Stomach (tissue), 9 donors: ENCODE results near the gene EPHA6. TPM values are rescaled to one million over a fixed set of nuclear protein-coding genes. Genes with fewer than 3 reads are reported as not detected.

Source experiments
- DNase-seq, 2 donors: peaks; one replicate each; pipeline versions ENCODE4 v3.0.0 to v3.0.0-alpha.2; 2013 to 2019
- H3K27ac ChIP-seq, 5 donors: fragments of 200-600 bp in 4 of 5; sonication (generic) in 4 of 5; one replicate each; pipeline ENCODE4 v1.5.1; 2013 to 2019; ENCODE audit warnings: mild to moderate bottlenecking in 1 of 5, moderate library complexity in 1 of 5
- H3K27me3 ChIP-seq, 3 donors: fragments of 200-600 bp; sonication (generic); one replicate each; pipeline ENCODE4 v1.5.1; 2017 to 2019; ENCODE audit warnings: mixed run types in 1 of 3
- H3K36me3 ChIP-seq, 4 donors: fragments of 200-600 bp; sonication (generic); 1 replicate in 3 of 4; 2 replicates in 1 of 4; pipeline ENCODE4 v1.5.1; 2016 to 2019
- H3K4me1 ChIP-seq, 4 donors: fragments of 200-600 bp; sonication (generic); one replicate each; pipeline ENCODE4 v1.5.1; 2016 to 2019
- H3K4me3 ChIP-seq, 4 donors: fragments of 200-600 bp; sonication (generic) in 3 of 4; one replicate each; pipeline ENCODE4 v1.5.1; 2016 to 2019; ENCODE audit warnings: mild to moderate bottlenecking in 1 of 4
- H3K9me3 ChIP-seq, 4 donors: fragments of 200-600 bp; sonication (generic); one replicate each; pipeline ENCODE4 v1.5.1; 2016 to 2019
- EP300 ChIP-seq: sonication (generic); formaldehyde crosslinking; IDR thresholded peaks from one replicate; pipeline ENCODE4 v1.6.1; 2017; ENCODE audit warnings: antibody characterized with exemption
- POLR2A ChIP-seq, 4 donors: fragments of 450-650 bp; IDR thresholded peaks; one replicate each; pipeline ENCODE4 v1.6.1; 2016; ENCODE audit warnings: antibody characterized with exemption in 4 of 4, control low read depth in 2 of 4, mild to moderate bottlenecking in 1 of 4, moderate library complexity in 1 of 4
- POLR2AphosphoS5 ChIP-seq, 3 donors: sonication (generic); formaldehyde crosslinking; IDR thresholded peaks; one replicate each; pipeline ENCODE4 v1.6.1; 2016; ENCODE audit warnings: antibody characterized with exemption in 3 of 3
- WGBS, 5 donors: extraction: QIAGEN DNeasy Blood & Tissue Kit in 3 of 5; methylation state at CpG; one replicate each; pipeline versions ENCODE4 v1.1.5 to v1.1.7; 2013 to 2018; 5-methylcytosine and 5-hydroxymethylcytosine counted together
- intact Hi-C: fragments of 100-400 bp; cut with DNase I; formaldehyde crosslinking; loops from one replicate; pipeline ENCODE4 v1.15.1; 2023; ENCODE audit warnings: low total_unique reads
- polyA plus RNA-seq, 3 donors: library from polyadenylated mRNA; stranded (reverse); fragments of 200-250 nt; gene quantifications; one replicate each; pipeline ENCODE4 v1.2.3, GENCODE V29; 2013
- total RNA-seq, 5 donors: library from RNA; depleted of rRNA; stranded (reverse); fragments of >200 nt; gene quantifications; one replicate each; pipeline versions ENCODE4 v1.1.0 to v1.2.3, GENCODE V29; 2014 to 2016
- TF ChIP-seq, protein P1 (sequence below), 7 experiments: fragments of 450-650 bp in 4 of 7; fragments of 200-600 bp in 3 of 7; sonication (generic) in 3 of 7; IDR thresholded peaks; one replicate each; pipeline ENCODE4 v1.5.1; 2016 to 2019; ENCODE audit warnings: antibody characterized with exemption in 7 of 7, control low read depth in 2 of 7, mild to moderate bottlenecking in 1 of 7
- donor health status: healthy with polysubstance abuse.
- donor health status: Bipolar disorder and iron deficiency.
- donor health status: healthy.

The EPHA6 gene
- total and polyA plus RNA-seq, 8 donors, result 0.18 to 179 (median 14.7) TPM; not detected in 4

DNA sequence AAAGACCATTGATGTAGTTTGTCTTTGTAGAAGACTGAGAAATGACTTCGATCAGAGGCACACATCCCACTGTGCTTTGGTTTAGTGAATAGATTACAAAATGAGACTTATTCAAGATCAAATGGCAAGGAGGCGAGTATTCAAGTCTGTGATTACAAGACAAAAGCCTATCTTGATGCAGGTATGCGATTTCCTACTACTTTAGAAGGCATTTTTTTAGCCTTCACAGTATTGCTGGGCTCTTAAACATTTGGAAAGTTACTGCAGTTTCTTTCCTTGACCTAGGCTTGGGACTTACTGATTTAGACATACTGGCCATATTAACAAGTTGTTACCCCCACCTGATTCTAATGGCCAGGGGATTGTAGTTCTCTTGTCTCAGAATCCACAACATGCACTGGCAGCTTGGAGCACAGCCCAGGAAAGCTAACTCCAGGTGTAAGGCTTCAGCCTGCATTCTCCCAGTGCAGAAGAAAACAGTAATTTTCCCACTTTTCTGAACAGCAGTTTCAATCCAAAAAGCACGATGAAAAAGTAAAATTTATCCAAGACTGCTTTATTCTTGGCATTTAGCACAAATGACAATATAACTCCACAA lies 311.6 kb downstream of the EPHA6 start:
- H3K9me3 ChIP-seq, result no peaks in the 10 kb centered on the region
- H3K36me3 ChIP-seq, result no peaks in the 10 kb centered on the region
- H3K27ac ChIP-seq, result no peak overlapping the region
- H3K4me3 ChIP-seq, result no peak overlapping the region
- no peaks in the 10 kb centered on the region for H3K27me3 ChIP-seq
- TF ChIP-seq POLR2A (IDR thresholded peaks at IDR 0.05) (no peak), EP300 (no peak), POLR2AphosphoS5 (IDR thresholded peaks at IDR 0.05) (no peak)
- TF ChIP-seq, protein P1, sequence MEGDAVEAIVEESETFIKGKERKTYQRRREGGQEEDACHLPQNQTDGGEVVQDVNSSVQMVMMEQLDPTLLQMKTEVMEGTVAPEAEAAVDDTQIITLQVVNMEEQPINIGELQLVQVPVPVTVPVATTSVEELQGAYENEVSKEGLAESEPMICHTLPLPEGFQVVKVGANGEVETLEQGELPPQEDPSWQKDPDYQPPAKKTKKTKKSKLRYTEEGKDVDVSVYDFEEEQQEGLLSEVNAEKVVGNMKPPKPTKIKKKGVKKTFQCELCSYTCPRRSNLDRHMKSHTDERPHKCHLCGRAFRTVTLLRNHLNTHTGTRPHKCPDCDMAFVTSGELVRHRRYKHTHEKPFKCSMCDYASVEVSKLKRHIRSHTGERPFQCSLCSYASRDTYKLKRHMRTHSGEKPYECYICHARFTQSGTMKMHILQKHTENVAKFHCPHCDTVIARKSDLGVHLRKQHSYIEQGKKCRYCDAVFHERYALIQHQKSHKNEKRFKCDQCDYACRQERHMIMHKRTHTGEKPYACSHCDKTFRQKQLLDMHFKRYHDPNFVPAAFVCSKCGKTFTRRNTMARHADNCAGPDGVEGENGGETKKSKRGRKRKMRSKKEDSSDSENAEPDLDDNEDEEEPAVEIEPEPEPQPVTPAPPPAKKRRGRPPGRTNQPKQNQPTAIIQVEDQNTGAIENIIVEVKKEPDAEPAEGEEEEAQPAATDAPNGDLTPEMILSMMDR (IDR thresholded peaks at IDR 0.05), result no peak
- WGBS, 5 donors, result 23 to 42% (median 26%) methylated on average over 4 of the region's 4 CpGs
- intact Hi-C loops, result no loop called here
- no peaks in the 10 kb centered on the region for H3K4me1 ChIP-seq
- DNase-seq, result peak in 1 of 2 donors; percentile 13

DNA sequence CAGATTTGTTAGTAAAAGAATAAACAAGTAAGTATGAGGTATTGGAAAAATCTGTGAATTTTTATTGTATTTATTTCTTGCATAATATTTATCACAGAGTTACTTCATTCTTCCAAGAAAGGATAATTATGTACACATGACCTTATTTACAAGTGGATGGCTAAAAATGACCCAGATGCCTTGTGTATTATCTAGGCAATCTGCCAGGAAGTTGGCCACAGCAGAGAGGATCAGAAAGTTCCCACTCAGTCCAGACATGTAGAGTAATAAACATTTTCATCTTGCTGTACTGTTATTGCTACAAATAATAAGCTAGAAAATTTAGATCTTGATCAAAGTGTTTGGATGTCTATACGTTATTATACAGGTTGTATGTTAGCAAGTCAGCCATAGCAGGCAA lies 317.1 kb downstream of the EPHA6 start:
- no peak overlapping the region for H3K4me3 ChIP-seq
- no peaks in the 10 kb centered on the region for H3K27me3 ChIP-seq
- DNase-seq, result peak in 1 of 2 donors; percentile 8
- intact Hi-C loops, result no loop called here
- 56 to 79% (median 73%) methylated on average over 1 of the region's 1 CpG for WGBS, 5 donors
- H3K4me1 ChIP-seq, result no peaks in the 10 kb centered on the region
- H3K36me3 ChIP-seq, result no peaks in the 10 kb centered on the region
- no peaks in the 10 kb centered on the region for H3K9me3 ChIP-seq
- H3K27ac ChIP-seq, result no peak overlapping the region
- TF ChIP-seq, protein P1 (IDR thresholded peaks at IDR 0.05), result no peak
- TF ChIP-seq POLR2A (IDR thresholded peaks at IDR 0.05), result no peak
- TF ChIP-seq EP300, result no peak
- TF ChIP-seq POLR2AphosphoS5 (IDR thresholded peaks at IDR 0.05), result no peak

- intact Hi-C loops, result no loop called here
- DNase-seq, result no peak
- H3K27ac ChIP-seq, result no peak overlapping the region
- H3K4me1 ChIP-seq, result no peaks in the 10 kb centered on the region
- H3K36me3 ChIP-seq, result no peaks in the 10 kb centered on the region
- H3K27me3 ChIP-seq, result no peaks in the 10 kb centered on the region
- TF ChIP-seq POLR2AphosphoS5 (IDR thresholded peaks at IDR 0.05) (no peak), EP300 (no peak), POLR2A (IDR thresholded peaks at IDR 0.05) (no peak)
- TF ChIP-seq, protein P1 (IDR thresholded peaks at IDR 0.05), result no peak
- H3K4me3 ChIP-seq, result no peak overlapping the region
- H3K9me3 ChIP-seq, result peaks cover 0 to 36% (median 17%) of the 10 kb centered on the region in 4 donors
Measured at GRCh38 chr3:97138914-97139541, 324.6 kb downstream of the EPHA6 start.

- peaks cover 0 to 6% (median 3%) of the 10 kb centered on the region in 4 donors for H3K9me3 ChIP-seq
- no peaks in the 10 kb centered on the region for H3K36me3 ChIP-seq
- no peak for TF ChIP-seq POLR2A (IDR thresholded peaks at IDR 0.05)
- TF ChIP-seq, protein P1 (IDR thresholded peaks at IDR 0.05), result no peak
- TF ChIP-seq EP300, result no peak
- TF ChIP-seq POLR2AphosphoS5 (IDR thresholded peaks at IDR 0.05), result no peak
- 84 to 93% (median 91%) methylated on average over 2 of the region's 2 CpGs for WGBS, 5 donors
- H3K4me1 ChIP-seq, result no peaks in the 10 kb centered on the region
- no peak overlapping the region for H3K27ac ChIP-seq
- H3K4me3 ChIP-seq, result no peak overlapping the region
- no peaks in the 10 kb centered on the region for H3K27me3 ChIP-seq
- DNase-seq, result no peak
- intact Hi-C loops, result no loop called here
Measured at GRCh38 chr3:97148931-97149330, 334.5 kb downstream of the EPHA6 start.
